Measurements from ENCODE around the gene KIAA0040.
"Not testable (repeated sequence)": the region's sequence is repeated elsewhere in the genome, so short reads cannot be mapped to it uniquely, and the experiment has no call there.

KIAA0040 gene

GRCh38 chr1:175120511-175120910 lies 72.1 kb downstream of the KIAA0040 start:
- TF ChIP-seq CTCF (IDR thresholded peaks at IDR 0.05) (no peak), ZFX (IDR thresholded peaks at IDR 0.05; ENCODE audit: borderline replicate concordance) (no peak)
- no peak overlapping the region for H3K27ac ChIP-seq

- no peak for TF ChIP-seq CTCF (IDR thresholded peaks at IDR 0.05)
- no peak for TF ChIP-seq ZFX (IDR thresholded peaks at IDR 0.05; ENCODE audit: borderline replicate concordance)
Observed at GRCh38 chr1:175118375-175119367, 73.9 kb downstream of the KIAA0040 start.

GRCh38 chr1:175116903-175117302 lies 75.7 kb downstream of the KIAA0040 start:
- no peak overlapping the region for H3K27ac ChIP-seq
- TF ChIP-seq ZFX (IDR thresholded peaks at IDR 0.05; ENCODE audit: borderline replicate concordance) (no peak), CTCF (IDR thresholded peaks at IDR 0.05) (peak; percentile 14; the same call in 1 of the 2 replicates)

More at GRCh38 chr1:175118375-175119367, 73.9 kb downstream of the KIAA0040 start:
- no peak overlapping the region for H3K27ac ChIP-seq

GRCh38 chr1:175116210-175116798 lies 76.3 kb downstream of the KIAA0040 start:
- no peak overlapping the region for H3K27ac ChIP-seq
- no peak for TF ChIP-seq ZFX (IDR thresholded peaks at IDR 0.05; ENCODE audit: borderline replicate concordance)
- no peak for TF ChIP-seq CTCF (IDR thresholded peaks at IDR 0.05)

- no peak overlapping the region for H3K27ac ChIP-seq
- TF ChIP-seq ZFX (IDR thresholded peaks at IDR 0.05; ENCODE audit: borderline replicate concordance) (no peak), CTCF (IDR thresholded peaks at IDR 0.05) (no peak)
Observed at GRCh38 chr1:175114996-175115395, 77.6 kb downstream of the KIAA0040 start.

GRCh38 chr1:175108331-175108820 lies 84.2 kb downstream of the KIAA0040 start:
- H3K27ac ChIP-seq, result not testable (repeated sequence)
